Measurements from ENCODE around the gene SH3PXD2A.

The SH3PXD2A gene

GRCh38 chr10:103582331-103583123 is 272.8 kb downstream of the SH3PXD2A start:
- no peak for DNase-seq (ENCODE audit: low read depth)

GRCh38 chr10:103581499-103581898 is 273.9 kb downstream of the SH3PXD2A start:
- DNase-seq (ENCODE audit: low read depth), result no peak

DNA sequence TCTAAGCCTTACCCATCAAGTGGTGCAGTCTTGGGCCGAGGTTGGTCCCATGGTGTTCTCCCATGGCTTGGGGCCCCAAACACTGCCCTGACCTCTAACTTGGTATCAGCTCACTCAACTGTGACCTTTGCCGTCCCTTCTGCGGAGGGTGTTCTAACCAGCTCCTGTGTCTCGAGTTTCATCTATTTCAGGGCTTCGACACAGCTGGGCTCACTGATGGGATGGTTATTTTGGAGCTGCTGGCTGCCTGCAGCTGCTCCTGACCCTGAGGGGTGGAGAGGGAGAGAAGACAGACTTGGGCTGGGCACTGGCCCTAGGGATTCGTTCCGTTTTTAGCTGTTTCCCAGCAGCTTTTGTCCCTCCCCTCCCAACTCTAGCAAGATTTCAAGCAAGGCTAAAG is 274.9 kb downstream of the SH3PXD2A start:
- DNase-seq (ENCODE audit: low read depth), result no peak

DNA sequence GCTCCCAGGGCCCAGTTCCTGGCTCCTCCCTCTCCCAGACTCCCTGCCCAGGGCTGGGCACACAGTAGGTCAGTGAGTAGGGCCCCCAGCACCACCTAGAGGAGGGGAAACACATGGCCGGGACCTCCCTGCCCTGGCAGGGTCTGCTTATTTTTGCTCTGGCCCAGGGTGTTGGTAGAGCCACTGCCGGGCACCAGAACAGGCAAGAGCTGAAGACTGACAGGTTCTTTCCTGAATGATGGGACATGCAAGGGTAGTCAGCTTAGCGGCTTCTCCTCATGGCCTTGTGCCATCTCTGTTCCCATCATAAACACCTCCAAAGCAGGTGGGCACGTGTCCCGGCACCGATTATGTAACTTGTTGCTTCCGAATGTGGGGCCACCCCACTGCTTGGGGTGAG is 275.4 kb downstream of the SH3PXD2A start:
- no peak for DNase-seq (ENCODE audit: low read depth)

GRCh38 chr10:103578782-103579382 is 276.5 kb downstream of the SH3PXD2A start:
- no peak for DNase-seq (ENCODE audit: low read depth)

- DNase-seq (ENCODE audit: low read depth), result no peak
Measured at GRCh38 chr10:103576862-103577261, 278.5 kb downstream of the SH3PXD2A start.

- DNase-seq (ENCODE audit: low read depth), result no peak
Measured at GRCh38 chr10:103576076-103576471, 279.3 kb downstream of the SH3PXD2A start.

DNA sequence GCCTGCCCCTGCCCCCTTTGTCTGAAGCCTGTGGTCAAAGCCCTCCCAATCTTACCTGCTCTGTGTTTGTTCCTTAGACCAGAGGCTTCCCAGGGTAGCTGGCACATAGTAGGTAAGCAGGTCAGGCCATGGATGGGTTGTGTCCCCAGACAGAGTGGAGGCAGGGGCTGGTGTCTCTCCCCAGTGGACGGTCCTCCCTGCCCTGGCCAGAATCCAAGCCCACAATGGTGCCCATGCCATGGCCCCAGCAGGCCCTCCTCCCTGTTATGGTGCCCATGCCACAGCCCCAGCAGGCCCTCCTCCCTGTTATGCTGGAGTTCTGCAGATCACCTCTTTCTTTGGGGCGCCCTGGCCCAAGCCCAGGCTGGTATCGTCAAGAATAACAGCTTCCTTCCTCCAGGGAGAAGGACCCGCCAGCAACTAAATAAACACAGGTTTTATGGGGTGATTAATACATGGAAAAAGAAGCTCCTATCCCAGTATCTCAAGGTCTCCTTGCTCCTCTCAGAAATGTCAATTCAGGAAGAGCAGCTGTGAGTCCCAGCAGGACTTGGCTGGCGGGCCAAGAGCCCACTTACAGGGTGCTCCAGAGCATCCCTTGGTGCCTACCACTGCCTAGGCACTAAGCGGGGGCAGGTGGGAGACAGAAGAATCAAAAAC is 279.8 kb downstream of the SH3PXD2A start:
- DNase-seq (ENCODE audit: low read depth), result no peak

DNA sequence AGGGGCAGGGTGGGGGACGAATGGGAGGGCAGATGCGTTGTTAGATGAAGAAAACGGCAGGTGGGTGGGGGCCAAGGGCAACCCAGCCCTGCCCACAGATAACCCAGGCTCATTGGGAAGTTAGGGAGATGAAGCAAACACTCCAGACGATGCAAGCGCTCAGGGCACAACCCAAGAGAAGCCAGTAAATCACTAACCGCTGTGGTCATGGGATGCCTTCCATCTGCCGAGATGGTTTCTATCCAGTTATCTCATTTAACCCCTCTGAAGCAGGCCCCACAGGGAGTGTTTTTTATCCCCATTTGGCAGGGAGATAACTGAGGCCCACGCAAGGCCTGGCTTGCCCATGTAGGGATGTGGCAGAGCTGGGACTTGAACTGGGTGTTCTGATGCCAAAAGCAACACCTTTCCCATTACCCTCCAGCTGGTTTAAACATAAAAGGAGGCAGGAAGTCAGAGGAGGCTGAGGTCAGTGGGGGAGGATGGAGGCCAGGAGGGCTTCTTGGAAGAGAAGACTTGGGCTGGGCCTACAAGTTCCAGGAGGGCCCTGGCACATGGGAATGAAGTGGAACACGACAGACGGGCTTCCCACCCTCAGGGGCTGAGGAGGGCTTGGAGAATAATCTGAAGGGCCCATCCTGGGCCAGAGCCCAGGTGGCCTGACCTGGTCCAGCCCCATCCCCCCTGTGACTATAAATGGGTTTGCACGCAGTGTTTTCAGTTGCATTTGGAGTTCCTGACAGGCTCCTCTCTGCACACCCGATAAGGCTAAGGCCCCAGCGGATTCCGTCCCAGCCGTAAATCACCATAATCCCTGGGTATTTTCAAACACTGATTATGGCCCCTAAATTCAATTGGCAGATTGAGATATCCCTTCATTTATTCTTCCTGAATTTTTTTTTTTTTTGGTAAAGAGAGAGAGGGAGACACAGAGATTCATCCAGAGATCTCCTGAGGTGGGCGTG is 281.0 kb downstream of the SH3PXD2A start:
- DNase-seq (ENCODE audit: low read depth), result no peak

DNA sequence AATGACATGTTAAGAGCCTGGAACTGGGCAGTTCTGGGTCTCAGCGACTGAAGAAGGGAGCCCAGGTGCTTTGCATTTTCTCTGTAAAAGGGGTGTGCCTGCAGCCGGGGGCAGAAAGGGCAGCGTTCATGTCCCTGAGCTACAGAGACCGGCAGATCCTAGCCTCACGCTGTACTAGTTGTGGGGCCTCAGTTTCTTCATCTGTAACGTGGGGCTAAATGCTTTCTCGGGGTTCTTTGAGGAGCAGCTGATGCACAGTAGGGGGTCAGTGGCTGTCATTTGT is 282.2 kb downstream of the SH3PXD2A start:
- DNase-seq (ENCODE audit: low read depth), result no peak

- no peak for DNase-seq (ENCODE audit: low read depth)
Measured at GRCh38 chr10:103572347-103573204, 282.8 kb downstream of the SH3PXD2A start.

DNA sequence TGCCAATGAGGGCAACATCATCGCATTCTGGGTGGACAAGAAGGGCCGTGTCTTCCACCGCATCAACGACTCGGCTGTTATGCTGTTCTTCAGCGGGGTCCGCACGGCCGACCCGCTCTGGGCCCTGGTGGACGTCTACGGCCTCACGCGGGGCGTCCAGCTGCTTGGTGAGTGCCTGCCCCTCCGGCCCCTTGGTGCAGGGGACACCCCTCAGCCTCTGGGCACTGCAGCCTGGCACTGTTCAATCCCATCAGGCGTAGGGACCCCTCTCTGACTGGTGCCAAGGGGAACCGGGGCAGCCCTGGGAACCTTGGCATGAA is 283.8 kb downstream of the SH3PXD2A start:
- DNase-seq (ENCODE audit: low read depth), result no peak

GRCh38 chr10:103570844-103571655 is 284.3 kb downstream of the SH3PXD2A start:
- DNase-seq (ENCODE audit: low read depth), result no peak

GRCh38 chr10:103569896-103570295 is 285.5 kb downstream of the SH3PXD2A start:
- DNase-seq (ENCODE audit: low read depth), result no peak

DNA sequence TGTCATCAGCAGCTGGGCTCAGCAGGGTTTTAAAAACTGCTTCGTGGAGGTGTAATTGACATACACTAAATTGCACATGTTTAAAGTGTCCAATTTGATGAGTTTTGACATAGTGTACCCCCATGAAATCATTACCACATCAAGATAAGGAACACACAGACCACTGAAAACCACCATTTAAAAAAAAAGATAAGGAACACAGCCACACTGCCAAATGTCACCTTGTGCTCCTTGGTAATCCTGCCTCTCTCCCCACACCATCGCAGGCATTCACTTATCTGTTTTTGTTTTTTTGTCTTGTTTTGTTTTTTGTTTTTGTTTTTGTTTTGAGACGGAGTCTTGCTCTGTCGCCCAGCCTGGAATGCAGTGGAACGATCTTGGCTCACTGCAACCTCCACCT is 286.9 kb downstream of the SH3PXD2A start:
- DNase-seq (ENCODE audit: low read depth), result no peak

DNA sequence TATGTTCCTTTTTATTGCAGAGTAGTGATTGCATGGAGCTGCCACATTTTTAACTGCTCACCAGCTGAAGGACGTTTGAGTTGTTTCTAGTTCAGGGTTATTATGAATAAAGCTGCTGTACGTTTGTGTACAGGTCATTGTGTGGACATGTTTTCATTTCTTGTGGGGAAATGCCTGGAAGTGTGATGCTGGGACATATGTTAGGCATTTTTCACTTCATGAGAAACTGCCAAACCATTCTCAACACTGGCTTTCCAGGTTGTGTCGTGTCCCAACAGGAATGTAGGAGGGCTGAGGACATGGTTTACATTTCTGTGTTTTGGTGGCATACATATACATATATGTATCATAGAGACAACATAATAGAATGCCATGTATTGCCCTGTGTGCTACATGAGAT is 288.8 kb downstream of the SH3PXD2A start:
- no peak for DNase-seq (ENCODE audit: low read depth)

DNA sequence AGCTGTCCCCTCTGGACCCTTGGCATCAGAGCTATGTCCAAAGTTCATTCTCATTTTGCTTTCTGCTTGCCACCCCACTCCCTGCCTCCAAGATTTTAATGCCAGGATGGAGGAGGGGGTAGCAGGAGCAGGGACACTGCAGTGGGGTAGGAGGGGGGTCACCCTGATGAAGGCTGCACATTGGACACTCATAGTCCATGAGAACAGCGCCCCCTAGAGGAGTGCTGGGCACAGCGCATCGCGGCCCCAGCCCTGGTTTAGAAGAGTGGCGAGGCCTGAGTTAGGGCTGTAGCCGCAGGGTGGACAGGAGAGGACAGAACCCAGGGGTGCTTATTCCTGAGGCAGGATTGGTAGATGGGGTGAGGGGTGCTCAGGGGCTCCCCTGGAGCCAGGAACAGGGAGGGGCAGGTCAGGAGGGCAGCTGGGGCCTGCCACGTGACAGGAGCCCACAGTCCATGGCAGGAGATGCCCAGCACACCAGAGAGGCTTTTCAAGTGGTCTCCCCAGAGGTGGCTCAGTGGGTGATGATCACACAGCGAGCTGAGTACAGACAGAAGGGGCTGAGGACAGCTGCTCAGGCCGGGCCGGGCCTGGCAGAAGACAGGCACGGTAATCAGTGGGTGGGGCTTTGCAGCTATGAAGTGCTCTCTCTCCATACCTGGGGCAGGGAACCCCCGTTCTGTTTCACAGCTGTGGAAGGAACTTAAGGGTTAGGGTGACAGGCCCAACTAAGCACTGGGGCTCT is 290.4 kb downstream of the SH3PXD2A start:
- no peak for DNase-seq (ENCODE audit: low read depth)

GRCh38 chr10:103564116-103564501 is 291.3 kb downstream of the SH3PXD2A start:
- no peak for DNase-seq (ENCODE audit: low read depth)

GRCh38 chr10:103563231-103564115 is 291.9 kb downstream of the SH3PXD2A start:
- no peak for DNase-seq (ENCODE audit: low read depth)
